ENCODE results near the gene SLC7A1. TPM values are rescaled to one million over a fixed set of nuclear protein-coding genes. Genes with fewer than 3 reads are reported as not detected.

Gene SLC7A1
- total RNA-seq, 3 donors from 2014 or later (not counting 1 experiment from before 2014, with no cell fraction given) = 8.7 to 12.6 (median 10.2) TPM

GRCh38 chr13:29524641-29525040 lies 70.8 kb downstream of the SLC7A1 start:
- H3K9me3 Mint-ChIP-seq = no peaks in the 10 kb centered on the region
- peaks cover 8 to 9% of the 10 kb centered on the region in 2 donors for H3K4me1 Mint-ChIP-seq
- no peaks in the 10 kb centered on the region for H3K9me3 ChIP-seq (ENCODE audit: control insufficient read depth, insufficient read depth, low read length)
- H3K27me3 Mint-ChIP-seq (ENCODE audit: low read depth in 2 of 2) = no peaks in the 10 kb centered on the region
- H3K27ac Mint-ChIP-seq = no peak overlapping the region
- 95% methylated on average over 9 of the region's 9 CpGs for WGBS (ENCODE audit: insufficient coverage)
- H3K4me1 ChIP-seq (ENCODE audit: control insufficient read depth, insufficient read depth, low read length) = peaks cover 12% of the 10 kb centered on the region
- ATAC-seq (no peak), DNase-seq (no peak)
- H3K36me3 Mint-ChIP-seq = no peaks in the 10 kb centered on the region
- no peak for TF ChIP-seq CTCF (IDR thresholded peaks at IDR 0.05)
- no peak overlapping the region for H3K4me3 Mint-ChIP-seq
- intact Hi-C loops (cut with micrococcal nuclease) = no loop called here
- no peak overlapping the region for H3K4me3 ChIP-seq (ENCODE audit: low read length)
- H3K27ac ChIP-seq (ENCODE audit: low read length) = no peak overlapping the region
- no peaks in the 10 kb centered on the region for H3K27me3 ChIP-seq (ENCODE audit: control insufficient read depth, insufficient read depth, low read length)
- peaks cover 23% of the 10 kb centered on the region for H3K36me3 ChIP-seq (ENCODE audit: control insufficient read depth, insufficient read depth, low read length)

GRCh38 chr13:29524176-29524575 lies 71.3 kb downstream of the SLC7A1 start:
- Mint-ChIP-seq H3K9me3 (no peaks in the 10 kb centered on the region), H3K36me3 (no peaks in the 10 kb centered on the region), H3K4me1 (peaks cover 3 to 4% of the 10 kb centered on the region in 2 donors), H3K4me3 (no peak overlapping the region), H3K27me3 (ENCODE audit: low read depth in 2 of 2) (no peaks in the 10 kb centered on the region), H3K27ac (no peak overlapping the region)
- Histone ChIP-seq H3K4me1 (ENCODE audit: control insufficient read depth, insufficient read depth, low read length) (peaks cover 7% of the 10 kb centered on the region), H3K27me3 (ENCODE audit: control insufficient read depth, insufficient read depth, low read length) (no peaks in the 10 kb centered on the region), H3K9me3 (ENCODE audit: control insufficient read depth, insufficient read depth, low read length) (no peaks in the 10 kb centered on the region), H3K27ac (ENCODE audit: low read length) (no peak overlapping the region), H3K36me3 (ENCODE audit: control insufficient read depth, insufficient read depth, low read length) (peaks cover 23% of the 10 kb centered on the region), H3K4me3 (ENCODE audit: low read length) (no peak overlapping the region)
- ATAC-seq = no peak
- DNase-seq = no peak
- intact Hi-C loops (cut with micrococcal nuclease) = no loop called here
- WGBS (ENCODE audit: insufficient coverage) = 98% methylated on average over 15 of the region's 17 CpGs
- no peak for TF ChIP-seq CTCF (IDR thresholded peaks at IDR 0.05)

DNA sequence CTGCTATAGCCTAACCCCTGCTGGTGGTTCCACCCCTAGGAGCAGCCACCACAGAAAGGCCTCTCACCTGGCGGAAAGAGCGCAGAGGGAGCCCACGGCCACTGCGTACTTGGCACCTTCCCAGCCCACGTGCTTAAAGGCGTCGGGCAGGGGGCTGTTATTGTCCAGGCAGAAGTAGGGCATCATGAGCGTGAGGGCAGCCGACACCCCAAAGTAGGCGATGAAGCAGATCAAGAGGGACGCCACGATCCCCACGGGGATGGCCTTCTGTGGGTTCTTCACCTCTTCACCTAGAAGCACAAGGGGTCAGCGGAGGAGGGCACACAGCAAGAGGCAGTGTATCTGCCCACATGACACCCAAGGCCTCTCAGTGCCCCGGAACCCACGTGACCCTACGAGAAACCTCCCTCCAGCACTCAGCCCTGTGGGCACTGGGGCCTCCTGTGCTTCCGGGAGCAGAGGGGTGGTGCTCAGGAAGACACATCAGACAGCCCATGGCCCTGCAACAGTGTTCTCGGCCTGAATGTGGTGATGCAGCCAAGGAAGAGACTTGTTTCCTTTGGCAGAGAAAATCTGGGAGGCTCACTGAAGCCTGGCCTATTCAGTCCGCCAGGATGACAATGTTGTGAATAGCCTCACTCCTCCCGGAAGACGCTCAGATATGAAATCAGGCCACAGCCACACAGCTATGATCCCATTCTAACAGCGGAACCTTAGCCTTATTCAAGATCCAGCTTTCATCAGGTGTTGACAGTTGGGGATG lies 72.1 kb downstream of the SLC7A1 start:
- H3K9me3 ChIP-seq (ENCODE audit: control insufficient read depth, insufficient read depth, low read length) = no peaks in the 10 kb centered on the region
- no peak for DNase-seq
- H3K9me3 Mint-ChIP-seq = no peaks in the 10 kb centered on the region
- H3K27me3 Mint-ChIP-seq (ENCODE audit: low read depth in 2 of 2) = no peaks in the 10 kb centered on the region
- TF ChIP-seq CTCF (IDR thresholded peaks at IDR 0.05) = no peak
- no peak overlapping the region for H3K27ac ChIP-seq (ENCODE audit: low read length)
- H3K4me3 ChIP-seq (ENCODE audit: low read length) = no peak overlapping the region
- no peaks in the 10 kb centered on the region for H3K4me1 ChIP-seq (ENCODE audit: control insufficient read depth, insufficient read depth, low read length)
- WGBS (ENCODE audit: insufficient coverage) = 82% methylated on average over 23 of the region's 23 CpGs
- H3K36me3 Mint-ChIP-seq = no peaks in the 10 kb centered on the region
- peak overlapping the region in 1 of 2 donors; percentile 13 for H3K27ac Mint-ChIP-seq
- no peak overlapping the region for H3K4me3 Mint-ChIP-seq
- peak in 2 of 3 donors; percentile 38 to 58 for ATAC-seq
- intact Hi-C loops (cut with micrococcal nuclease) = no loop called here
- H3K36me3 ChIP-seq (ENCODE audit: control insufficient read depth, insufficient read depth, low read length) = peaks cover 21% of the 10 kb centered on the region
- no peaks in the 10 kb centered on the region for H3K4me1 Mint-ChIP-seq
- no peaks in the 10 kb centered on the region for H3K27me3 ChIP-seq (ENCODE audit: control insufficient read depth, insufficient read depth, low read length)
